ENCODE measurements around the gene GPRIN3.
A peak's percentile ranks its signal among the peaks of the same experiment; 100 is the strongest.

The GPRIN3 gene

DNA sequence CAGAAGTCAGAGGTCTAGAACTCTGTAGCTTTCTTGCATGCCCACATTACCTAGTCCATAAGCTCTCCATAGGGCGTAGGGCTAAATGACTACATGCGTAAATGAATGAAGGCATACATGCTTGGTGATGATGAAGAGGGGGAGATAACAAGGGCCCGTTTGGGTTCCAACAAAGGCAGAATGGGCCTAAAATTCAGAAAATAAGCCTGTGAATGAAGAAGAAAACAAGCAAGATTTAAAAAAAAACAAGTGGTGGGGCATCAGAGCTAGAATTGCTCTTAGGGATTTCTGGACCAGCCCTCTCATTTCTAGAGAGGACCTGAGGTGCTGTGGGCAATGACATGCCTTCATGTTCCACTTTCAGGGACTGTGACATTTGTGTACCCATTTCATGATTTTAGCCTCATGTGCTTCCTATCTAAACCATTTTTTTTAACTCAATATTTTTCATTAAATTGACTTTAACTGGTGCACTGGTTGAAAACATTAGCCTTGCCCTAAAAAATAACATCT is 12.1 kb downstream of the GPRIN3 start:
- H3K36me3 ChIP-seq (ENCODE audit: insufficient read depth, low read length): no peaks in the 10 kb centered on the region
- no peak for TF ChIP-seq EZH2 (IDR thresholded peaks at IDR 0.05)
- no peak for DNase-seq (ENCODE audit: low read depth, low spot score)
- H3K9ac ChIP-seq (ENCODE audit: insufficient read length): no peak overlapping the region
- no peak overlapping the region for H3K27ac ChIP-seq
- 0 out of 2 replicates have a peak, but pooled peaks cover 4% of the 10 kb centered on the region for H3K9me3 ChIP-seq (ENCODE audit: low read depth, low read length)
- no peak overlapping the region for H3K4me3 ChIP-seq

DNA sequence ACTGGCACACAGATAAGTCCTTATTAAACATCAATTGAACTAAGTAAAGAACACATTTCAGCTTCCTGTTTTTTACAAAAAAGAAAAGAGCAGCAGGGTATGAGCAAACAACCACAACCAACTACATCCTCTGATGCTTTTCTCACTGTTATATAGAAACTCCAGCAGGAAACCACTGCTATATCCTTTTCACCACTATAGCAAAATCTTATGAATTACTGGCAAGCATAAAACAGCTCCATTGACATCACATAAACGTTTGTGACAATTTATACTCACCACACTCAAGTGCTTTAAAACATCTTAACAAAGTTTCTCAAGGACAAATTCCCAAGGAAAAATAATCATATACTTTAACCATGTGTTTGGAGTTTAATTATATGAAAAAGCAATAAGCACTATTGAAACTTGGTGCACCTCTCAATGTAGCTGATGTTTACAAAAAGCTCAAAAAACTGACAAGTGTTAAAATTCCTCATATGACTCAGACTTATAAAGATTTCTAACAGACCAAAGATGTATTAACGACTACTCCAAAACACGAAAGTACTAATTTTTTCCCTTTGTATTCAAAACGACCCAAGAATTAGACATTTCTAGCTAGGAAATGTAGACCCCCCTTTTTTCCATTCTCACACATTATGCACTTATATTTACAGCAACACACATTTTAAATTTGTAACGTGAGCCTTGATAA is 12.9 kb downstream of the GPRIN3 start:
- no peak overlapping the region for H3K9ac ChIP-seq (ENCODE audit: insufficient read length)

DNA sequence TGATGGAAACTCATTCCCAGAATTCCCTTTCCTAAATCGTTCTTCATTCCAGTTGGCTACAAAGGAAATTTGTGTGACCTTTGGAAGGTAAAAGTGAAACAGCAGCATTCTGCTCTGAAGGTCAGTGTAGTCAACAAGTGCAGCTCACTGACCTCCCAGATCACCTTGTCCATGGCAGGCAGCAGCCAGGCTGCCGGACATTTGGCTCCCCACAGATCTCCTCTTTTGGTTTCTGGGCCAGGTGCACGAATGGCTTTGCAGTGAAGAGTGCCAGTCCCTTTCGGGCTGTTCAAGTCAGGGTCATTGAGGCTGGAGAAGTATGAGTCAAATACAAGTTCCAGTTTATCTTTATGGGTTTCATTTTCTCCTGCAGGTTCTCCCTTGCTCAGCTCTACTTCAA is 14.3 kb downstream of the GPRIN3 start:
- Histone ChIP-seq H3K36me3 (ENCODE audit: insufficient read depth, low read length) (no peaks in the 10 kb centered on the region), H3K9ac (ENCODE audit: insufficient read length) (no peak overlapping the region), H3K9me3 (ENCODE audit: low read depth, low read length) (0 out of 2 replicates have a peak, but pooled peaks cover 4% of the 10 kb centered on the region), H3K27ac (no peak overlapping the region), H3K4me3 (no peak overlapping the region)
- no peak for TF ChIP-seq EZH2 (IDR thresholded peaks at IDR 0.05)
- no peak for TF ChIP-seq FOXP2 (optimal IDR thresholded peaks at IDR 0.05; ENCODE audit: control extremely low read depth, extremely low read length, insufficient read depth)
- no peak for TF ChIP-seq POLR2AphosphoS5 (IDR thresholded peaks at IDR 0.05; ENCODE audit: borderline replicate concordance, low read depth, low read length)
- DNase-seq (ENCODE audit: low read depth, low spot score): no peak

More for the DNA sequence above, 12.9 kb downstream of the GPRIN3 start:
- Histone ChIP-seq H3K27ac (no peak overlapping the region), H3K4me3 (no peak overlapping the region), H3K9me3 (ENCODE audit: low read depth, low read length) (0 out of 2 replicates have a peak, but pooled peaks cover 4% of the 10 kb centered on the region), H3K36me3 (ENCODE audit: insufficient read depth, low read length) (no peaks in the 10 kb centered on the region)
- TF ChIP-seq EZH2 (IDR thresholded peaks at IDR 0.05) (no peak), POLR2AphosphoS5 (IDR thresholded peaks at IDR 0.05; ENCODE audit: borderline replicate concordance, low read depth, low read length) (no peak), FOXP2 (optimal IDR thresholded peaks at IDR 0.05; ENCODE audit: control extremely low read depth, extremely low read length, insufficient read depth) (no peak)
- DNase-seq (ENCODE audit: low read depth, low spot score): peak; percentile 39

DNA sequence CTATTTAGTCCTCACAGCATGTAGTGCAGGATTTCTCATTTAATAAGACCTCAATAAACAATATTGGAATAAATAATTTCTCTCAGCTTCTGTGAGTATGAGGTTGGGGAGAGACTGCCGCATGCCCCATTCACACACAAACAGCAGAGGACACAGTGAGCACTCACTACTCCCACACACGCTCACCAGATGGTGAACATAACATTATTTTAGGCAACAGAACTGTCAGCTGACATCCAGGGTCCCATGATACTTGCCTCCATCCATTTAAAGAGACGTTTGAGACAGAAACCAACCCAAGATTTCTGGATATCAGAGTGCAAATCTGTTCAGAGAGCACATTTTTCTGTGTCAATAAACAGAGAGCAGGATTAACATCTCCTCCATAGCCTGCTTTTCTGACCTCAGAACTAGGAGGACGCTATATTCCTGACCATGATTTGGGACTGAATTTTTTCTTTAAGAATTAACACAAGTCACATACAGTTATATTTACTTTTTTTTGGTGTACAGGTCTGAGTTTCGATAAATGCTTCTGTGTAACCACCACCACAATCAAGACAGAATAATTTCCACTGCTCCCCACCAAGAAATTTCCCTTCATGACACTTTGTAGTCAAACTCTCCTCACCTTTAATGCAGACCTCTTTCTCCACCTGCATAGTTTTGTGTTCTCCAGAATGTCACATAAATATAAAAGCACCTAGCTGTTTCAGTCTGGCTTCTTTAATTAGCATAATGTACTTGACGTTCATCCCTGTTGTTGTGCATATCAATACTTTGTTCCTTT is 16.7 kb downstream of the GPRIN3 start:
- Histone ChIP-seq H3K36me3 (ENCODE audit: insufficient read depth, low read length) (no peaks in the 10 kb centered on the region), H3K9me3 (ENCODE audit: low read depth, low read length) (0 out of 2 replicates have a peak, but pooled peaks cover 4% of the 10 kb centered on the region), H3K4me3 (no peak overlapping the region), H3K27ac (no peak overlapping the region), H3K9ac (ENCODE audit: insufficient read length) (no peak overlapping the region)
- no peak for TF ChIP-seq EZH2 (IDR thresholded peaks at IDR 0.05)
- TF ChIP-seq FOXP2 (optimal IDR thresholded peaks at IDR 0.05; ENCODE audit: control extremely low read depth, extremely low read length, insufficient read depth): no peak
- no peak for TF ChIP-seq POLR2AphosphoS5 (IDR thresholded peaks at IDR 0.05; ENCODE audit: borderline replicate concordance, low read depth, low read length)
- DNase-seq (ENCODE audit: low read depth, low spot score): no peak

DNA sequence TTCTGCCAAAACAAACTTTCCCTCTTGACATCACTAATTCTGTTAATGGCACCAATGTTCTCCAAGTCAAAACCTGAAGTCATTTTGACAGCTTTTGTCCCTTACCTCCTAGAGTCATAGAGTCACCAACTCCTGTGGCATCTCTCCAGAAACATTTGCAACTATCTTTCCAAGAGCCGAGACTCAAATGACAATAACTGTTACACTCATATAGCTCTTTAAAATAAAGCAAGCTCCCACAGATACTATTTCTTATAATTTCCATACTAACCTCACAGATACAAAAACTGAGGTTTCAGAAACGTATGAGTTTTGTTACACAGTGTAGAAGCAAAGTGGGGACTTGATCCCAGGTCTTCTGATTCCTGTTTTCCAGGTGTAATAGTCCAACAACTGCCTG is 18.3 kb downstream of the GPRIN3 start:
- Histone ChIP-seq H3K36me3 (ENCODE audit: insufficient read depth, low read length) (no peaks in the 10 kb centered on the region), H3K27ac (no peak overlapping the region), H3K4me3 (no peak overlapping the region), H3K9me3 (ENCODE audit: low read depth, low read length) (0 out of 2 replicates have a peak, but pooled peaks cover 4% of the 10 kb centered on the region), H3K9ac (ENCODE audit: insufficient read length) (no peak overlapping the region)
- no peak for TF ChIP-seq EZH2 (IDR thresholded peaks at IDR 0.05)
- no peak for TF ChIP-seq POLR2AphosphoS5 (IDR thresholded peaks at IDR 0.05; ENCODE audit: borderline replicate concordance, low read depth, low read length)
- no peak for TF ChIP-seq FOXP2 (optimal IDR thresholded peaks at IDR 0.05; ENCODE audit: control extremely low read depth, extremely low read length, insufficient read depth)
- DNase-seq (ENCODE audit: low read depth, low spot score): no peak

DNA sequence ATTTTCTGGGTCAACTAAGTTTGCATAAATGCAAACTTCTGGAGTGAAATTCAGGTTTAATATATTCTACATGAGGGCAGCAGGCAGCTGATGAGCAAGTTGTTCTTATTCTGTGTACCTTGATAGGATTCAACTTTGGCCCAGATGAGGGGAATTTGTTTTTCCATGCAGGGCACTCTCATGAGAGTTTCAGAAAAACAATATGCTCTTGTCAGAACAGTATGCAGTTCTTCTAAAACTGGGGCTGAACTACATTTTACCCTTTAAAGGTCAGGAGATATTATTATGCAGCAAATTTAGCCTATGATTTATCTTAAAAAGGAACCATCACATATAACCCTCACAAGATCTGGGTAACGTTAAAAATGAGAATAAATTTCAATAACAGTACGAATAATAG is 19.2 kb downstream of the GPRIN3 start:
- DNase-seq (ENCODE audit: low read depth, low spot score): no peak
- Histone ChIP-seq H3K4me3 (no peak overlapping the region), H3K36me3 (ENCODE audit: insufficient read depth, low read length) (no peaks in the 10 kb centered on the region), H3K9me3 (ENCODE audit: low read depth, low read length) (0 out of 2 replicates have a peak, but pooled peaks cover 4% of the 10 kb centered on the region), H3K27ac (no peak overlapping the region), H3K9ac (ENCODE audit: insufficient read length) (no peak overlapping the region)
- no peak for TF ChIP-seq POLR2AphosphoS5 (IDR thresholded peaks at IDR 0.05; ENCODE audit: borderline replicate concordance, low read depth, low read length)
- TF ChIP-seq FOXP2 (optimal IDR thresholded peaks at IDR 0.05; ENCODE audit: control extremely low read depth, extremely low read length, insufficient read depth): no peak
- TF ChIP-seq EZH2 (IDR thresholded peaks at IDR 0.05): no peak

DNA sequence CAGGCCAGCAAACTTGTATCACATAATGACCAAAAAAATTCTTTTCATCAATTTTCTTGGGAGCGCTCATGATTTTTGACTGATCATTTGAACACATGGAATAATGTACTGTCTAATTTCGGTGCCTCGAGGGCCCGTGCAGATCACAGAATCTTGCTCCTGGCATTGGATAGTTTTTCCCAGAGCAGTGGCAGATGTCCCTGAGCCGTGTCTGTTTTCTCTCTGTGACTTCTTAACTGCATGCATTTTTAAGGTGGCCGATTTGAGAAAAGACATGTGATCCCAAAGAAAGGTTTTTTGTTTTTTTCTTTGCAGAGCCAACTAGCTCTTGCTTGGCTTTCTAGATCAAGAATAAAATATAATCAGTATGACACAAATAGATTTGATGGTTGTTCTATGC is 19.7 kb downstream of the GPRIN3 start:
- TF ChIP-seq EZH2 (IDR thresholded peaks at IDR 0.05): no peak
- TF ChIP-seq POLR2AphosphoS5 (IDR thresholded peaks at IDR 0.05; ENCODE audit: borderline replicate concordance, low read depth, low read length): no peak
- TF ChIP-seq FOXP2 (optimal IDR thresholded peaks at IDR 0.05; ENCODE audit: control extremely low read depth, extremely low read length, insufficient read depth): no peak
- no peak for DNase-seq (ENCODE audit: low read depth, low spot score)
- H3K4me3 ChIP-seq: no peak overlapping the region
- H3K9ac ChIP-seq (ENCODE audit: insufficient read length): no peak overlapping the region
- H3K36me3 ChIP-seq (ENCODE audit: insufficient read depth, low read length): no peaks in the 10 kb centered on the region
- H3K9me3 ChIP-seq (ENCODE audit: low read depth, low read length): 0 out of 2 replicates have a peak, but pooled peaks cover 4% of the 10 kb centered on the region
- H3K27ac ChIP-seq: no peak overlapping the region

DNA sequence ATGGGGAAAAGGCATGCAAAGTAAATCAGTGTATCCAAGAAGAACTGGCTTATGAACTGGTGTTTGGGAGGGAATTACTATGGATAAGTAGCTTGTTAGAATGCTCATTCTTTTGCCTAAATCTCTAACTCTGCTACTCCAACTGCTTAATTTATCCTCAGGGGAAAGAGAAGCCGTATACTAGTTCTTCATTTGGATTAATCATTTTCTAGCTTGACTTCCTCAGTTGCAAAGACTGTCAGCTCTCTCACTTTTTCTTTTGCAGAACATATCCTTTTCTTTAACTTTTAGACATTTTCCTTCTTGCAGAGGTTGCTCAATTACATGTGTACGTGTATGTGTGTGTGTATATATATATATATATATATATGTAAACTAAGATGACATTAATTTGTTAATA is 21.9 kb downstream of the GPRIN3 start:
- Histone ChIP-seq H3K4me3 (no peak overlapping the region), H3K36me3 (ENCODE audit: insufficient read depth, low read length) (no peaks in the 10 kb centered on the region), H3K9me3 (ENCODE audit: low read depth, low read length) (no peaks in the 10 kb centered on the region), H3K9ac (ENCODE audit: insufficient read length) (no peak overlapping the region), H3K27ac (no peak overlapping the region)
- TF ChIP-seq EZH2 (IDR thresholded peaks at IDR 0.05): no peak
- TF ChIP-seq FOXP2 (optimal IDR thresholded peaks at IDR 0.05; ENCODE audit: control extremely low read depth, extremely low read length, insufficient read depth): no peak
- TF ChIP-seq POLR2AphosphoS5 (IDR thresholded peaks at IDR 0.05; ENCODE audit: borderline replicate concordance, low read depth, low read length): no peak
- no peak for DNase-seq (ENCODE audit: low read depth, low spot score)

Data from SK-N-MC (cell line).